H1 (cell line): ENCODE data around the gene AK5. TPM values are rescaled to one million over a fixed set of nuclear protein-coding genes. Genes with fewer than 3 reads are reported as not detected.

Experiments used
- CTCF ChIA-PET: fragments of 300-600 bp; sonication (Branson Sonifier 250); formaldehyde crosslinking; loops from one replicate; lab custom pipeline; 2021; ENCODE audit not compliant: partially characterized antibody; lab: Charles Lee
- POLR2A ChIA-PET: fragments of 300-600 bp; sonication (Branson Sonifier 250); formaldehyde crosslinking; loops from one replicate; lab custom pipeline; 2021; ENCODE audit warnings: inconsistent platforms; ENCODE audit not compliant: partially characterized antibody; lab: Charles Lee
- DNase-seq, 2 experiments: peaks; one replicate each; pipeline versions ENCODE4 v3.0.0 to v3.0.0-alpha.2; 2010 to 2022; ENCODE audit warnings: low spot score in 2 of 2, low read depth in 1 of 2, mixed read lengths in 1 of 2
- FAIRE-seq: peaks from 2 replicates; lab custom pipeline; 2011; peaks lifted over from hg19 to GRCh38; lab: Jason Lieb, UNC
- H2AFZ ChIP-seq: 2 replicates; pipeline ENCODE4 v1.8.1; 2012; ENCODE audit warnings: low read length, inconsistent platforms
- H2AK5ac ChIP-seq: 2 replicates; pipeline ENCODE4 v1.6.1; 2013; ENCODE audit warnings: low read depth, low read length
- H2BK120ac ChIP-seq: replicated peaks from 2 replicates; pipeline ENCODE3; 2013; ENCODE audit warnings: low read depth, low read length, inconsistent platforms
- H2BK12ac ChIP-seq: 2 replicates; pipeline ENCODE4 v1.6.1; 2013; ENCODE audit warnings: low read depth, low read length
- H2BK15ac ChIP-seq: 2 replicates; pipeline ENCODE4 v1.6.1; 2013; ENCODE audit warnings: low read length
- H2BK20ac ChIP-seq: 2 replicates; pipeline ENCODE4 v1.6.1; 2013; ENCODE audit warnings: low read length
- H2BK5ac ChIP-seq: 2 replicates; pipeline ENCODE4 v1.6.1; 2013; ENCODE audit warnings: low read depth, low read length
- H3K14ac ChIP-seq: 2 replicates; pipeline ENCODE4 v1.6.1; 2013; ENCODE audit warnings: inconsistent platforms; ENCODE audit not compliant: insufficient read length
- H3K18ac ChIP-seq: 2 replicates; pipeline ENCODE4 v1.6.1; 2013; ENCODE audit warnings: low read length; ENCODE audit errors: extremely low read depth
- H3K23ac ChIP-seq: 2 replicates; pipeline ENCODE4 v1.6.1; 2013; ENCODE audit warnings: inconsistent platforms; ENCODE audit not compliant: insufficient read length
- H3K23me2 ChIP-seq: 2 replicates; pipeline ENCODE4 v1.6.1; 2013; ENCODE audit warnings: low read depth, low read length
- H3K27ac ChIP-seq: 2 replicates; pipeline ENCODE4 v1.6.1; 2011; ENCODE audit warnings: low read depth, low read length, inconsistent platforms
- H3K27me3 ChIP-seq, 4 experiments: replicated peaks in 1 of 4; 1 replicate in 1 of 4; 2 replicates in 3 of 4; pipeline versions ENCODE4 v1.6.1 to v1.8.1; 2011 to 2013; ENCODE audit warnings: low read length in 3 of 4, mild to moderate bottlenecking in 3 of 4, inconsistent platforms in 2 of 4, mixed read lengths in 2 of 4, moderate library complexity in 1 of 4; ENCODE audit not compliant: control insufficient read depth in 3 of 4, insufficient read depth in 3 of 4; ENCODE audit errors: extremely low read depth in 1 of 4
- H3K36me3 ChIP-seq, 4 experiments: 2 replicates each; pipeline versions ENCODE4 v1.6.1 to v1.8.1; 2011 to 2013; ENCODE audit warnings: mild to moderate bottlenecking in 4 of 4, low read length in 3 of 4, moderate library complexity in 2 of 4, control low read depth in 1 of 4, inconsistent platforms in 1 of 4; ENCODE audit not compliant: insufficient read depth in 4 of 4, control insufficient read depth in 2 of 4
- H3K4ac ChIP-seq: replicated peaks from 2 replicates; pipeline ENCODE3; 2013; ENCODE audit warnings: low read length, low read depth, mixed read lengths, inconsistent platforms; ENCODE audit not compliant: insufficient read length
- H3K4me1 ChIP-seq, 4 experiments: replicated peaks in 1 of 4; 1 replicate in 1 of 4; 2 replicates in 3 of 4; pipeline versions ENCODE4 v1.6.1 to v1.8.1; 2011 to 2013; ENCODE audit warnings: low read length in 3 of 4, inconsistent platforms in 2 of 4, mixed read lengths in 1 of 4; ENCODE audit not compliant: insufficient read depth in 4 of 4, control insufficient read depth in 3 of 4
- H3K4me2 ChIP-seq, 2 experiments: 2 replicates each; pipeline versions ENCODE4 v1.6.1 to v1.8.1; 2011 to 2013; ENCODE audit warnings: low read depth in 2 of 2, low read length in 2 of 2, control low read depth in 1 of 2, inconsistent platforms in 1 of 2, mild to moderate bottlenecking in 1 of 2; ENCODE audit not compliant: insufficient read depth in 1 of 2
- H3K4me3 ChIP-seq, 4 experiments: fragments of 200-600, 300-600 bp in 1 of 4; sonication (generic), shearing (Covaris generic), sonication (Bioruptor Twin) in 1 of 4; 2 replicates each; pipeline versions ENCODE4 v1.5.1 to v1.8.1; 2011 to 2016; ENCODE audit warnings: low read length in 4 of 4, low read depth in 3 of 4, control low read depth in 2 of 4, inconsistent platforms in 2 of 4, mild to moderate bottlenecking in 2 of 4, mixed read lengths in 1 of 4, moderate library complexity in 1 of 4; ENCODE audit not compliant: insufficient read depth in 2 of 4; ENCODE audit errors: extremely low read depth in 1 of 4
- H3K56ac ChIP-seq: replicated peaks from 2 replicates; pipeline ENCODE3; 2013; ENCODE audit warnings: low read depth, mild to moderate bottlenecking, mixed read lengths, low read length, inconsistent platforms; ENCODE audit not compliant: insufficient read length
- H3K79me1 ChIP-seq: 2 replicates; pipeline ENCODE4 v1.6.1; 2013; ENCODE audit warnings: low read depth, low read length, control low read depth
- H3K79me2 ChIP-seq, 2 experiments: 2 replicates each; pipeline versions ENCODE4 v1.6.1 to v1.8.1; 2012 to 2013; ENCODE audit warnings: low read length in 2 of 2, mild to moderate bottlenecking in 2 of 2, inconsistent platforms in 1 of 2; ENCODE audit not compliant: insufficient read depth in 2 of 2, control insufficient read depth in 1 of 2
- H3K9ac ChIP-seq, 4 experiments: replicated peaks in 1 of 4; 1 replicate in 1 of 4; 2 replicates in 3 of 4; pipeline versions ENCODE4 v1.6.1 to v1.8.1; 2011 to 2013; ENCODE audit warnings: low read depth in 3 of 4, low read length in 3 of 4, control low read depth in 2 of 4, mild to moderate bottlenecking in 2 of 4, moderate library complexity in 2 of 4, inconsistent platforms in 1 of 4; ENCODE audit errors: extremely low read depth in 1 of 4
- H3K9me3 ChIP-seq, 2 experiments: 2 replicates each; pipeline versions ENCODE4 v1.6.1 to v1.8.1; 2012 to 2013; ENCODE audit warnings: mild to moderate bottlenecking in 2 of 2, moderate library complexity in 2 of 2, control low read depth in 1 of 2, inconsistent platforms in 1 of 2, low read depth in 1 of 2, low read length in 1 of 2, mixed read lengths in 1 of 2; ENCODE audit not compliant: insufficient read depth in 2 of 2
- H4K20me1 ChIP-seq, 2 experiments: replicated peaks in 1 of 2; 2 replicates each; pipeline versions ENCODE3 to v1.8.1; 2011 to 2013; ENCODE audit warnings: inconsistent platforms in 2 of 2, low read length in 2 of 2, mild to moderate bottlenecking in 1 of 2; ENCODE audit not compliant: insufficient read depth in 2 of 2, control insufficient read depth in 1 of 2
- H4K5ac ChIP-seq: 2 replicates; pipeline ENCODE4 v1.6.1; 2013; ENCODE audit warnings: low read length, low read depth, mixed read lengths, inconsistent platforms; ENCODE audit not compliant: insufficient read length
- H4K8ac ChIP-seq: 2 replicates; pipeline ENCODE4 v1.8.0; 2013; ENCODE audit warnings: mild to moderate bottlenecking, moderate library complexity, low read length, inconsistent platforms; ENCODE audit not compliant: insufficient read depth; ENCODE audit errors: extremely low read depth
- H4K91ac ChIP-seq: replicated peaks from 2 replicates; pipeline ENCODE3; 2013; ENCODE audit warnings: low read length, mixed read lengths, inconsistent platforms; ENCODE audit not compliant: insufficient read length
- ASH2L ChIP-seq: fragments of 200-600, 300-600 bp; sonication (generic); IDR thresholded peaks from one replicate; pipeline ENCODE4 v1.7.1; 2017; ENCODE audit warnings: low read length
- BACH1 ChIP-seq: IDR thresholded peaks from 2 replicates; pipeline ENCODE4 v1.6.1; 2012; ENCODE audit warnings: low read length, improper control_type of control experiment
- E2F6 ChIP-seq: IDR thresholded peaks from 2 replicates; pipeline ENCODE4 v1.6.1; 2012; ENCODE audit warnings: inconsistent platforms
- EGR1 ChIP-seq: IDR thresholded peaks from 2 replicates; pipeline ENCODE4 v1.6.1; 2011; ENCODE audit warnings: low read depth, low read length, borderline replicate concordance
- EP300 ChIP-seq, 2 experiments: IDR thresholded peaks; 1 replicate in 1 of 2; 2 replicates in 1 of 2; pipeline ENCODE4 v1.6.1; 2011 to 2012; ENCODE audit warnings: low read depth in 2 of 2, low read length in 2 of 2, mild to moderate bottlenecking in 2 of 2, borderline replicate concordance in 1 of 2, inconsistent platforms in 1 of 2, moderate library complexity in 1 of 2
- HDAC6 ChIP-seq: IDR thresholded peaks from one replicate; pipeline ENCODE4 v1.7.1; 2012; ENCODE audit warnings: low read depth, mild to moderate bottlenecking, inconsistent platforms, low read length, moderate library complexity
- RAD21 ChIP-seq, 2 experiments: IDR thresholded peaks in 1 of 2; conservative IDR thresholded peaks in 1 of 2; 2 replicates each; pipeline ENCODE4 v1.6.1; 2011; ENCODE audit warnings: low read depth in 2 of 2, low read length in 2 of 2, improper control_type of control experiment in 1 of 2, inconsistent platforms in 1 of 2, mild to moderate bottlenecking in 1 of 2, moderate library complexity in 1 of 2
- SIN3A ChIP-seq, 2 experiments: IDR thresholded peaks in 1 of 2; conservative IDR thresholded peaks in 1 of 2; 2 replicates each; pipeline ENCODE4 v1.6.1; 2011 to 2012; ENCODE audit warnings: low read length in 2 of 2, improper control_type of control experiment in 1 of 2, low read depth in 1 of 2, mild to moderate bottlenecking in 1 of 2
- SIX5 ChIP-seq: IDR thresholded peaks from 2 replicates; pipeline ENCODE4 v1.6.1; 2011; ENCODE audit warnings: mild to moderate bottlenecking, low read depth, low read length
- TAF7 ChIP-seq: optimal IDR thresholded peaks from 2 replicates; pipeline ENCODE3; 2011; ENCODE audit warnings: low read depth, mild to moderate bottlenecking, inconsistent platforms, low read length, moderate library complexity, borderline replicate concordance
- TBP ChIP-seq: IDR thresholded peaks from 2 replicates; pipeline ENCODE4 v1.6.1; 2011; ENCODE audit warnings: low read depth, low read length, improper control_type of control experiment
- WGBS, 2 experiments: shearing (Covaris generic) in 1 of 2; methylation state at CpG; one replicate each; pipeline versions ENCODE4 v1.1.6 to v1.1.7; 2013 to 2015; ENCODE audit warnings: low lambda C conversion rate in 2 of 2, mixed read lengths in 2 of 2, inconsistent platforms in 1 of 2, low coverage in 1 of 2, missing lambda C conversion rate in 1 of 2; ENCODE audit not compliant: insufficient replicate concordance in 2 of 2, insufficient coverage in 1 of 2, insufficient read length in 1 of 2; ENCODE audit errors: extremely low coverage in 1 of 2, missing lambda C conversion rate in 1 of 2; 5-methylcytosine and 5-hydroxymethylcytosine counted together
- polyA plus RNA-seq, 7 experiments: library from polyadenylated mRNA; depleted of rRNA in 3 of 7; stranded (reverse) in 5 of 7; unstranded in 2 of 7; fragments of >200 nt in 5 of 7; fragments of 200-250 nt in 2 of 7; gene quantifications; 1 replicate in 5 of 7; 2 replicates in 1 of 7; 4 replicates in 1 of 7; pipeline versions ENCODE4 v1.2.1 to v1.2.3, GENCODE V29; 2011 to 2013; ENCODE audit warnings: missing spikeins in 2 of 7, mixed read lengths in 2 of 7
- total RNA-seq: library from RNA; stranded (reverse); fragmentation: NEBNext Ultra II Directional; extraction: Animal tissue kit (Norgen Biotek cat#: 25700); gene quantifications from 2 replicates; pipeline ENCODE4 v1.2.1, GENCODE V29; 2021
- TF ChIP-seq, protein P1 (sequence below): IDR thresholded peaks from 2 replicates; pipeline ENCODE4 v1.6.1; 2011; ENCODE audit warnings: low read depth, mild to moderate bottlenecking, low read length; ENCODE audit not compliant: insufficient read depth

AK5 gene
- total and polyA plus RNA-seq, 2 of the 8 experiments (the other 6 are each of a cell fraction or from before 2014, with no cell fraction given), result 2.0 to 7.1 TPM

DNA sequence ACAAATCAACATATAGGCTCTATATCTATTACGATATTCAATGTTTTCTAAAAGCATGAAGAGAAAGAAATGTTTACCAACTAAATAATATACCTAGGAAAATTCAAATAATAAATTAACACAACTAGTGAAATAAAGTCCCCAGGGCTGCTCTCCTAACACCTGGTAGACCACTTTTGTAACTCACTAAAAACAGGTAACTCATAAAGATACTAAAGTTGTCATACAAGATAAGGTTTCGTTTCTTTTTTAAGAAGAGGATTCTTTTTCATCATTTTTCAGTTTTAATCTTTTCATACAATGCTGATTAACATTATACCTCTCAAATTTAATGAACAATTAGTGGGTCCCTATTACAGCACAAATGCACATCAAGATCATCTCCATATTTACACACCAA, 301.7 kb downstream of the AK5 start:
- CTCF ChIA-PET, result no interaction called here
- Histone ChIP-seq H3K79me2 (no peaks in the 10 kb centered on the region), H4K5ac (no peak overlapping the region), H3K14ac (no peak overlapping the region), H2BK20ac (no peak overlapping the region), H3K23ac (no peak overlapping the region), H3K27me3 (no peaks in the 10 kb centered on the region), H4K91ac (no peak overlapping the region), H3K23me2 (no peaks in the 10 kb centered on the region), H3K4me2 (no peak overlapping the region), H3K27ac (no peak overlapping the region), H3K56ac (no peak overlapping the region), H2BK15ac (no peak overlapping the region), H2AFZ (no peak overlapping the region), H3K36me3 (peaks cover 7 to 30% (median 19%) of the 10 kb centered on the region in 4 experiments; a peak in 7 of 8 replicates), H2BK12ac (no peak overlapping the region), H3K4me1 (no peaks in the 10 kb centered on the region), H3K4ac (no peak overlapping the region), H3K9ac (no peak overlapping the region), H2BK120ac (no peak overlapping the region), H3K79me1 (no peaks in the 10 kb centered on the region), H3K18ac (no peak overlapping the region), H3K9me3 (no peaks in the 10 kb centered on the region), H4K20me1 (no peaks in the 10 kb centered on the region), H2BK5ac (no peak overlapping the region), H3K4me3 (no peak overlapping the region), H4K8ac (no peak overlapping the region), H2AK5ac (no peak overlapping the region)
- TF ChIP-seq, protein P1, sequence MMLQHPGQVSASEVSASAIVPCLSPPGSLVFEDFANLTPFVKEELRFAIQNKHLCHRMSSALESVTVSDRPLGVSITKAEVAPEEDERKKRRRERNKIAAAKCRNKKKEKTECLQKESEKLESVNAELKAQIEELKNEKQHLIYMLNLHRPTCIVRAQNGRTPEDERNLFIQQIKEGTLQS, result no peak
- TF ChIP-seq HDAC6, result no peak
- TF ChIP-seq RAD21 (IDR thresholded peaks at IDR 0.05 in 1 of 2, conservative IDR thresholded peaks at IDR 0.05 in 1 of 2; ENCODE audit: low read depth in 2 of 2, low read length in 2 of 2), result no peak
- no peak for TF ChIP-seq EGR1
- no peak for TF ChIP-seq BACH1
- no peak for TF ChIP-seq TAF7
- no peak for TF ChIP-seq SIN3A (conservative IDR thresholded peaks at IDR 0.05 in 1 of 2, IDR thresholded peaks at IDR 0.05 in 1 of 2; ENCODE audit: low read depth in 1 of 2, low read length in 2 of 2)
- TF ChIP-seq SIX5, result no peak
- no peak for TF ChIP-seq EP300 (IDR thresholded peaks at IDR 0.05; ENCODE audit: borderline replicate concordance in 1 of 2, low read depth in 2 of 2, low read length in 2 of 2)
- no peak for TF ChIP-seq TBP
- TF ChIP-seq E2F6, result no peak
- no peak for TF ChIP-seq ASH2L
- FAIRE-seq, result no peak
- 88% methylated on average over 2 of the region's 2 CpGs; no CpG with 5 or more reads in 1 of the 2 experiments for WGBS, 2 experiments
- POLR2A ChIA-PET, result no interaction called here
- no peak for DNase-seq
